PC-9 (cell line): ENCODE measurements around the gene MRPL49.

ENCODE experiments used
- EZH2 ChIP-seq: fragments of 200-600 bp; sonication (generic); IDR thresholded peaks from 2 replicates; pipeline ENCODE4 v1.8.0; 2017; ENCODE audit warnings: antibody characterized with exemption, low read depth
- TF ChIP-seq, protein P1 (sequence below): fragments of 200-600 bp; sonication (generic); conservative IDR thresholded peaks from 2 replicates; pipeline ENCODE4 v1.6.1; 2017; ENCODE audit warnings: mixed run types, antibody characterized with exemption, mild to moderate bottlenecking, moderate library complexity

- TF ChIP-seq, protein P1, sequence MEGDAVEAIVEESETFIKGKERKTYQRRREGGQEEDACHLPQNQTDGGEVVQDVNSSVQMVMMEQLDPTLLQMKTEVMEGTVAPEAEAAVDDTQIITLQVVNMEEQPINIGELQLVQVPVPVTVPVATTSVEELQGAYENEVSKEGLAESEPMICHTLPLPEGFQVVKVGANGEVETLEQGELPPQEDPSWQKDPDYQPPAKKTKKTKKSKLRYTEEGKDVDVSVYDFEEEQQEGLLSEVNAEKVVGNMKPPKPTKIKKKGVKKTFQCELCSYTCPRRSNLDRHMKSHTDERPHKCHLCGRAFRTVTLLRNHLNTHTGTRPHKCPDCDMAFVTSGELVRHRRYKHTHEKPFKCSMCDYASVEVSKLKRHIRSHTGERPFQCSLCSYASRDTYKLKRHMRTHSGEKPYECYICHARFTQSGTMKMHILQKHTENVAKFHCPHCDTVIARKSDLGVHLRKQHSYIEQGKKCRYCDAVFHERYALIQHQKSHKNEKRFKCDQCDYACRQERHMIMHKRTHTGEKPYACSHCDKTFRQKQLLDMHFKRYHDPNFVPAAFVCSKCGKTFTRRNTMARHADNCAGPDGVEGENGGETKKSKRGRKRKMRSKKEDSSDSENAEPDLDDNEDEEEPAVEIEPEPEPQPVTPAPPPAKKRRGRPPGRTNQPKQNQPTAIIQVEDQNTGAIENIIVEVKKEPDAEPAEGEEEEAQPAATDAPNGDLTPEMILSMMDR, result no peak
- no peak for TF ChIP-seq EZH2
Measured at GRCh38 chr11:65111744-65112545, 10.2 kb upstream of the MRPL49 start, which contains the start of gene TM7SF2.
